WTC11 (cell line): Measurements from ENCODE around the gene TMEM121B. TPM values are rescaled to one million over a fixed set of nuclear protein-coding genes. Genes with fewer than 3 reads are reported as not detected.

Source experiments
- ATAC-seq: fragments of 200-7000 bp; cut with Tn5 transposase; 2 replicates; pipeline ENCODE4 v1.10.0; 2021; ENCODE audit warnings: mild to moderate bottlenecking, moderate library complexity
- CTCF ChIA-PET: fragments of 300-600 bp; sonication (Branson Sonifier 250); formaldehyde crosslinking; loops from one replicate; lab custom pipeline; 2021; ENCODE audit warnings: antibody characterized with exemption; lab: Charles Lee
- POLR2A ChIA-PET: fragments of 350-600 bp; sonication (Branson Sonifier 250); formaldehyde crosslinking; loops from one replicate; lab custom pipeline; 2021; ENCODE audit warnings: antibody characterized with exemption; lab: Charles Lee
- DNase-seq: peaks from one replicate; pipeline ENCODE4 v3.0.0; 2021; ENCODE audit warnings: low spot score
- H3K27ac Mint-ChIP-seq: 2 replicates; pipeline ENCODE4 v1.8.0; 2021; ENCODE audit warnings: mixed read lengths
- H3K27me3 Mint-ChIP-seq: 2 replicates; pipeline ENCODE4 v1.8.0; 2021; ENCODE audit warnings: low read depth, mild to moderate bottlenecking, moderate library complexity, mixed read lengths
- H3K36me3 Mint-ChIP-seq: 2 replicates; pipeline ENCODE4 v1.8.0; 2021; ENCODE audit warnings: mixed read lengths
- H3K4me1 Mint-ChIP-seq: 2 replicates; pipeline ENCODE4 v1.8.0; 2022; ENCODE audit warnings: mixed read lengths
- H3K4me3 Mint-ChIP-seq: 2 replicates; pipeline ENCODE4 v1.8.0; 2021; ENCODE audit warnings: mild to moderate bottlenecking, moderate library complexity, mixed read lengths
- H3K9me3 Mint-ChIP-seq: 2 replicates; pipeline ENCODE4 v1.8.0; 2021; ENCODE audit warnings: mixed read lengths
- ARID4B ChIP-seq: sonication (generic); formaldehyde crosslinking; IDR thresholded peaks from 2 replicates; pipeline ENCODE4 v1.8.0; 2023; ENCODE audit warnings: missing genetic modification reagents, mild to moderate bottlenecking, borderline replicate concordance
- CDX4 ChIP-seq: fragments of 250-450 bp; sonication (Bioruptor Pico); IDR thresholded peaks from 2 replicates; pipeline ENCODE4 v1.9.0; 2021; ENCODE audit warnings: moderate library complexity, mild to moderate bottlenecking, inconsistent platforms, borderline replicate concordance
- CREB1 ChIP-seq: sonication (generic); formaldehyde crosslinking; IDR thresholded peaks from 2 replicates; pipeline ENCODE4 v1.8.0; 2023; ENCODE audit warnings: mild to moderate bottlenecking, missing genetic modification reagents
- ELF4 ChIP-seq: sonication (generic); formaldehyde crosslinking; IDR thresholded peaks from 2 replicates; pipeline ENCODE4 v1.8.1; 2022; ENCODE audit warnings: low read depth, mild to moderate bottlenecking, moderate library complexity, missing genetic modification reagents
- FOXK1 ChIP-seq: sonication (generic); formaldehyde crosslinking; IDR thresholded peaks from 2 replicates; pipeline ENCODE4 v1.8.0; 2022; ENCODE audit warnings: mild to moderate bottlenecking, moderate library complexity, missing genetic modification reagents
- FOXP4 ChIP-seq: sonication (generic); formaldehyde crosslinking; IDR thresholded peaks from 2 replicates; pipeline ENCODE4 v1.8.0; 2022; ENCODE audit warnings: mild to moderate bottlenecking, missing genetic modification reagents
- GABPB1 ChIP-seq: sonication (generic); formaldehyde crosslinking; IDR thresholded peaks from 2 replicates; pipeline ENCODE4 v1.8.1; 2023; ENCODE audit warnings: mild to moderate bottlenecking, missing genetic modification reagents
- IRF2 ChIP-seq: sonication (generic); formaldehyde crosslinking; IDR thresholded peaks from 2 replicates; pipeline ENCODE4 v1.8.0; 2022; ENCODE audit warnings: low read depth, missing genetic modification reagents, borderline replicate concordance
- MAX ChIP-seq: sonication (generic); formaldehyde crosslinking; IDR thresholded peaks from 2 replicates; pipeline ENCODE4 v1.8.0; 2022; ENCODE audit warnings: mild to moderate bottlenecking, missing genetic modification reagents
- PRDM15 ChIP-seq: sonication (generic); formaldehyde crosslinking; IDR thresholded peaks from 2 replicates; pipeline ENCODE4 v1.8.0; 2022; ENCODE audit warnings: missing genetic modification reagents
- SMAD3 ChIP-seq: sonication (generic); formaldehyde crosslinking; IDR thresholded peaks from 2 replicates; pipeline ENCODE4 v1.8.0; 2022; ENCODE audit warnings: missing genetic modification reagents, mild to moderate bottlenecking, borderline replicate concordance
- TCF7 ChIP-seq: sonication (generic); formaldehyde crosslinking; IDR thresholded peaks from 2 replicates; pipeline ENCODE4 v1.8.0; 2022; ENCODE audit warnings: mild to moderate bottlenecking, low read depth, missing genetic modification reagents, moderate library complexity
- ZBTB21 ChIP-seq: sonication (generic); formaldehyde crosslinking; IDR thresholded peaks from 2 replicates; pipeline ENCODE4 v1.8.1; 2023; ENCODE audit warnings: mild to moderate bottlenecking, missing genetic modification reagents, borderline replicate concordance
- ZBTB43 ChIP-seq: sonication (generic); formaldehyde crosslinking; IDR thresholded peaks from 2 replicates; pipeline ENCODE4 v1.8.1; 2023; ENCODE audit warnings: mild to moderate bottlenecking, missing genetic modification reagents
- ZMAT4 ChIP-seq: fragments of 250-450 bp; sonication (Bioruptor Pico); IDR thresholded peaks from 2 replicates; pipeline ENCODE4 v1.9.0; 2021; ENCODE audit warnings: mild to moderate bottlenecking
- ZNF121 ChIP-seq: sonication (generic); formaldehyde crosslinking; IDR thresholded peaks from 2 replicates; pipeline ENCODE4 v1.8.0; 2023; ENCODE audit warnings: missing genetic modification reagents
- ZNF396 ChIP-seq: fragments of 250-450 bp; sonication (Bioruptor Pico); IDR thresholded peaks from 2 replicates; pipeline ENCODE4 v1.8.0; 2021; ENCODE audit warnings: mild to moderate bottlenecking, moderate library complexity, borderline replicate concordance
- ZNF423 ChIP-seq: fragments of 250-450 bp; sonication (Bioruptor Pico); IDR thresholded peaks from 2 replicates; pipeline ENCODE4 v2.1.2; 2022; ENCODE audit warnings: mild to moderate bottlenecking, moderate library complexity
- ZNF671 ChIP-seq: fragments of 250-450 bp; sonication (Bioruptor Pico); IDR thresholded peaks from 2 replicates; pipeline ENCODE4 v1.8.0; 2021; ENCODE audit warnings: mild to moderate bottlenecking
- total RNA-seq: library from RNA; stranded (reverse); gene quantifications from 3 replicates; pipeline ENCODE4 v1.2.3, GENCODE V29; 2021

TMEM121B gene
- total RNA-seq, 1 experiment from 2014 or later, result 7.5 TPM

GRCh38 chr22:17086788-17087497 is 34.2 kb downstream of the TMEM121B start:
- no peak overlapping the region for H3K27ac Mint-ChIP-seq
- ChIA-PET CTCF (interaction anchor here (1.3 to 2.5 kb wide), 2 partner anchors 9 to 85 kb away, joined by 3 to 18 read pairs; no protein-coding TSS in a partner anchor), POLR2A (no interaction called here)
- DNase-seq, result no peak
- ATAC-seq, result no peak
- peak overlapping the region; percentile 71; the same call in 1 of the 2 replicates for H3K4me3 Mint-ChIP-seq
- H3K36me3 Mint-ChIP-seq, result no peaks in the 10 kb centered on the region
- H3K4me1 Mint-ChIP-seq, result peaks cover 29% of the 10 kb centered on the region
- no peaks in the 10 kb centered on the region for H3K9me3 Mint-ChIP-seq
- TF ChIP-seq MAX (CRISPR knock-in tag) (no peak), FOXK1 (CRISPR knock-in tag) (no peak), GABPB1 (CRISPR knock-in tag) (no peak), IRF2 (CRISPR knock-in tag) (no peak), ZNF671 (CRISPR knock-in tag) (no peak), CREB1 (CRISPR knock-in tag) (no peak), CDX4 (CRISPR knock-in tag) (no peak), ARID4B (CRISPR knock-in tag) (no peak), ZNF396 (CRISPR knock-in tag) (no peak), FOXP4 (CRISPR knock-in tag) (no peak), SMAD3 (CRISPR knock-in tag) (no peak), ELF4 (CRISPR knock-in tag) (no peak), TCF7 (no peak), ZBTB21 (CRISPR knock-in tag) (no peak)
- TF ChIP-seq, all 79 proteins: peak for 0
- peaks cover 34% of the 10 kb centered on the region for H3K27me3 Mint-ChIP-seq

- ChIA-PET POLR2A (no interaction called here), CTCF (interaction anchor here (0.9 to 2.5 kb wide), 5 partner anchors 9 to 86 kb away, joined by 3 to 18 read pairs (median 5); no protein-coding TSS in a partner anchor)
- TF ChIP-seq ZBTB43 (CRISPR knock-in tag) (no peak), PRDM15 (CRISPR knock-in tag) (no peak), SMAD3 (CRISPR knock-in tag) (no peak), FOXP4 (CRISPR knock-in tag) (no peak), ZNF121 (CRISPR knock-in tag) (no peak), ZMAT4 (CRISPR knock-in tag) (no peak), ZNF423 (no peak)
Measured at GRCh38 chr22:17086296-17086695, 34.9 kb downstream of the TMEM121B start.

More at GRCh38 chr22:17086296-17086695, 34.9 kb downstream of the TMEM121B start:
- no peak overlapping the region for H3K27ac Mint-ChIP-seq
- ATAC-seq (no peak), DNase-seq (no peak)
- no peaks in the 10 kb centered on the region for H3K36me3 Mint-ChIP-seq
- no peaks in the 10 kb centered on the region for H3K9me3 Mint-ChIP-seq
- H3K27me3 Mint-ChIP-seq, result peaks cover 34% of the 10 kb centered on the region
- H3K4me3 Mint-ChIP-seq, result peak overlapping the region; percentile 71
- peaks cover 25% of the 10 kb centered on the region for H3K4me1 Mint-ChIP-seq
